Epithelial cell of proximal tubule (primary cell): ENCODE measurements around the gene AKAP4. TPM values are rescaled to one million over a fixed set of nuclear protein-coding genes. Genes with fewer than 3 reads are reported as not detected.

Source experiments
- DNase-seq: peaks from one replicate; pipeline ENCODE4 v3.0.0-alpha.2; 2011; ENCODE audit warnings: low read depth
- H3K4me3 ChIP-seq: 2 replicates; pipeline ENCODE4 v1.5.1; 2011; ENCODE audit warnings: low read depth, mild to moderate bottlenecking, low read length
- CTCF ChIP-seq: conservative IDR thresholded peaks from 2 replicates; pipeline ENCODE4 v1.5.1; 2012; ENCODE audit warnings: low read depth, mild to moderate bottlenecking, low read length
- total RNA-seq: library from RNA; depleted of rRNA; stranded (reverse); fragments of >200 nt; gene quantifications from 2 replicates; pipeline ENCODE4 v1.2.3, GENCODE V29; 2015

The AKAP4 gene
- total RNA-seq, 1 donor from 2014 or later, result not detected

GRCh38 chrX:50161127-50161526 lies 39.7 kb downstream of the AKAP4 start:
- H3K4me3 ChIP-seq, result no peak overlapping the region

GRCh38 chrX:50158593-50158992 lies 42.2 kb downstream of the AKAP4 start:
- DNase-seq, result no peak
- H3K4me3 ChIP-seq, result no peak overlapping the region
- TF ChIP-seq CTCF, result no peak

More at GRCh38 chrX:50161127-50161526, 39.7 kb downstream of the AKAP4 start:
- DNase-seq, result no peak
- no peak for TF ChIP-seq CTCF

GRCh38 chrX:50157545-50158135 lies 43.2 kb downstream of the AKAP4 start:
- no peak for DNase-seq
- no peak overlapping the region for H3K4me3 ChIP-seq
- TF ChIP-seq CTCF, result no peak

- DNase-seq, result no peak
- TF ChIP-seq CTCF, result no peak
These were observed 46.4 kb downstream of the AKAP4 start for GRCh38 chrX:50154429-50154828.

GRCh38 chrX:50152456-50152855 lies 48.4 kb downstream of the AKAP4 start:
- H3K4me3 ChIP-seq, result no peak overlapping the region
- DNase-seq, result no peak
- no peak for TF ChIP-seq CTCF

More at GRCh38 chrX:50154429-50154828, 46.4 kb downstream of the AKAP4 start:
- no peak overlapping the region for H3K4me3 ChIP-seq

- H3K4me3 ChIP-seq, result no peak overlapping the region
- DNase-seq, result no peak
- TF ChIP-seq CTCF, result no peak
These were observed 52.8 kb downstream of the AKAP4 start for GRCh38 chrX:50147972-50148371.

Other genes starting within 250 kb of the AKAP4 start
- 0.17 and 2.9 TPM in 2 replicates for gene CCNB3, start 3.8 kb upstream of the AKAP4 start, total RNA-seq